Keratinocyte (primary cell): Measurements from ENCODE around the gene PGAM2.

Experiments
- EZH2 ChIP-seq: IDR thresholded peaks from one replicate; pipeline ENCODE4 v1.6.1; 2012; ENCODE audit warnings: inconsistent platforms, mild to moderate bottlenecking, low read length, moderate library complexity
- TF ChIP-seq, protein P1 (sequence below), 3 experiments: IDR thresholded peaks in 1 of 3; conservative IDR thresholded peaks in 1 of 3; optimal IDR thresholded peaks in 1 of 3; 2 replicates in 2 of 3; 3 replicates in 1 of 3; pipeline versions ENCODE3 to v1.5.1; 2011; ENCODE audit warnings: low read length in 3 of 3, mild to moderate bottlenecking in 3 of 3, moderate library complexity in 2 of 3, control low read depth in 1 of 3, inconsistent platforms in 1 of 3; ENCODE audit not compliant: insufficient read depth in 2 of 3; ENCODE audit errors: extremely low read depth in 1 of 3

DNA sequence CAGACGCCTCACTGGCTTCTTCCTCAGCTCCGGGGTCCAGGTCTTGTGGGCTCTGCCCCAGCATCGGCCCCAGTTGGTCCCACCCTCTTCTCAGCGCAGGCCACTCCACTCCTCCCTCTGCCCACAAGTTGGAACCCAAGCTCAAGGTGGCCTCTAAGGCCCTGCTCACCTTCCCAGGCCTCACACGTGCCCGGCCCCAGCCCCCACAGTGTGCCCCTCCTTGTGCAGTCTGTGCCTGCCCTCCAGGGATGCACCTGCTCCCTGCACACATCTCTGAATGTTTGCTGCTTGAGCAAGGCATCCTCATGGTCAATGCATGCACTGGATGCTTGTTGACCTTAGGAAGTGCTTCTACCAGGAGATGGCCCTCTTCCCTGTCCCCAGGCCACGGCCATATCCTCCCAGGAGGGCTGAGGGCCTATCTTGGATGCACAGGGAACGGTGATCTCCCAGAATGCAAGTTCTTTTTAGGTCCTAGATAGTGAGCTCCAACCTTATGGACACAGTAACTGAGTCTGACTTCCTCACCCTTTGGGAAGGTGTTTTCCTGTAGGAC is 31.0 kb upstream of the PGAM2 start:
- TF ChIP-seq, protein P1, sequence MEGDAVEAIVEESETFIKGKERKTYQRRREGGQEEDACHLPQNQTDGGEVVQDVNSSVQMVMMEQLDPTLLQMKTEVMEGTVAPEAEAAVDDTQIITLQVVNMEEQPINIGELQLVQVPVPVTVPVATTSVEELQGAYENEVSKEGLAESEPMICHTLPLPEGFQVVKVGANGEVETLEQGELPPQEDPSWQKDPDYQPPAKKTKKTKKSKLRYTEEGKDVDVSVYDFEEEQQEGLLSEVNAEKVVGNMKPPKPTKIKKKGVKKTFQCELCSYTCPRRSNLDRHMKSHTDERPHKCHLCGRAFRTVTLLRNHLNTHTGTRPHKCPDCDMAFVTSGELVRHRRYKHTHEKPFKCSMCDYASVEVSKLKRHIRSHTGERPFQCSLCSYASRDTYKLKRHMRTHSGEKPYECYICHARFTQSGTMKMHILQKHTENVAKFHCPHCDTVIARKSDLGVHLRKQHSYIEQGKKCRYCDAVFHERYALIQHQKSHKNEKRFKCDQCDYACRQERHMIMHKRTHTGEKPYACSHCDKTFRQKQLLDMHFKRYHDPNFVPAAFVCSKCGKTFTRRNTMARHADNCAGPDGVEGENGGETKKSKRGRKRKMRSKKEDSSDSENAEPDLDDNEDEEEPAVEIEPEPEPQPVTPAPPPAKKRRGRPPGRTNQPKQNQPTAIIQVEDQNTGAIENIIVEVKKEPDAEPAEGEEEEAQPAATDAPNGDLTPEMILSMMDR (optimal IDR thresholded peaks at IDR 0.05 in 1 of 3, IDR thresholded peaks at IDR 0.05 in 1 of 3, conservative IDR thresholded peaks at IDR 0.05 in 1 of 3; ENCODE audit: extremely low read depth in 1 of 3, insufficient read depth in 2 of 3, low read length in 3 of 3), result no peak
- no peak for TF ChIP-seq EZH2
